NB4 (cell line): Measurements from ENCODE around the gene OPCML.

Experiments used
- MYC ChIP-seq: IDR thresholded peaks from 2 replicates; pipeline ENCODE4 v1.6.1; 2011; ENCODE audit warnings: low read depth, low read length
- POLR2A ChIP-seq: IDR thresholded peaks from 2 replicates; pipeline ENCODE4 v1.6.1; 2011; ENCODE audit warnings: mild to moderate bottlenecking; ENCODE audit not compliant: insufficient read length; ENCODE audit errors: extremely low read depth
- TF ChIP-seq, protein P1 (sequence below): IDR thresholded peaks from one replicate; pipeline ENCODE4 v1.5.1; 2012; ENCODE audit warnings: low read depth, low read length
- TF ChIP-seq, protein P2 (sequence below): IDR thresholded peaks from 2 replicates; pipeline ENCODE4 v1.6.1; 2011; ENCODE audit warnings: low read depth, low read length

DNA sequence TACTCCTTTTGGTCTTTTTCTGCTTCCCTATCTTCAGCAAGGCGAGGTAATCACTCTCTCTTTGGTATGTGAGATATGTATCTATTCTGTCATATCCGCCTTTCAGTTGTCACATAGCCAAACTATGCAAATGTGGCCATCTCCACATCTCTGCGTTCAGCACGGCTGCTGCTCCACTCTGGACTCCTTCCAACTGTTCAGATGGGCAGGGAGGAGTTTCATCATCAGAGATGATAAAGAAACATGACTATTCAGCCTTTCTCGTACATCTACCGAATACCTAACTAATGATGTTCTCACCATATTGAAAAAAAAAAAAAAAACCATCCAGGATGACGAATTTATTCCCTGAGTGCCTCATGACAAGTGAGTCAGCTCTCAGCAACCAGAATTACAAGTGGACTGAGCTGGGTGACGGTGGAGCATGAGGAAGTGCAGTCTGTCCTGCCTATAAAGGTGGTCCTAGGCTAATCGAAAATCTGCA, 899.6 kb downstream of the OPCML start:
- TF ChIP-seq, protein P1, sequence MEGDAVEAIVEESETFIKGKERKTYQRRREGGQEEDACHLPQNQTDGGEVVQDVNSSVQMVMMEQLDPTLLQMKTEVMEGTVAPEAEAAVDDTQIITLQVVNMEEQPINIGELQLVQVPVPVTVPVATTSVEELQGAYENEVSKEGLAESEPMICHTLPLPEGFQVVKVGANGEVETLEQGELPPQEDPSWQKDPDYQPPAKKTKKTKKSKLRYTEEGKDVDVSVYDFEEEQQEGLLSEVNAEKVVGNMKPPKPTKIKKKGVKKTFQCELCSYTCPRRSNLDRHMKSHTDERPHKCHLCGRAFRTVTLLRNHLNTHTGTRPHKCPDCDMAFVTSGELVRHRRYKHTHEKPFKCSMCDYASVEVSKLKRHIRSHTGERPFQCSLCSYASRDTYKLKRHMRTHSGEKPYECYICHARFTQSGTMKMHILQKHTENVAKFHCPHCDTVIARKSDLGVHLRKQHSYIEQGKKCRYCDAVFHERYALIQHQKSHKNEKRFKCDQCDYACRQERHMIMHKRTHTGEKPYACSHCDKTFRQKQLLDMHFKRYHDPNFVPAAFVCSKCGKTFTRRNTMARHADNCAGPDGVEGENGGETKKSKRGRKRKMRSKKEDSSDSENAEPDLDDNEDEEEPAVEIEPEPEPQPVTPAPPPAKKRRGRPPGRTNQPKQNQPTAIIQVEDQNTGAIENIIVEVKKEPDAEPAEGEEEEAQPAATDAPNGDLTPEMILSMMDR: no peak
- no peak for TF ChIP-seq POLR2A
- TF ChIP-seq, protein P2, sequence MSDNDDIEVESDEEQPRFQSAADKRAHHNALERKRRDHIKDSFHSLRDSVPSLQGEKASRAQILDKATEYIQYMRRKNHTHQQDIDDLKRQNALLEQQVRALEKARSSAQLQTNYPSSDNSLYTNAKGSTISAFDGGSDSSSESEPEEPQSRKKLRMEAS: no peak
- no peak for TF ChIP-seq MYC
